Ectodermal cell (in vitro differentiated cells): ENCODE results near the gene BTK.

Experiments used
- H3K27ac ChIP-seq: 2 replicates; pipeline ENCODE4 v1.7.0; 2013; ENCODE audit warnings: mild to moderate bottlenecking, low read depth, low read length; ENCODE audit not compliant: insufficient read depth, poor library complexity, severe bottlenecking
- H3K27me3 ChIP-seq: 2 replicates; pipeline ENCODE4 v1.7.0; 2013; ENCODE audit warnings: mild to moderate bottlenecking, low read length; ENCODE audit not compliant: insufficient read depth, control insufficient read depth, poor library complexity, severe bottlenecking
- H3K36me3 ChIP-seq: one replicate; pipeline ENCODE4 v1.7.0; 2013; ENCODE audit warnings: low read length; ENCODE audit not compliant: control insufficient read depth, insufficient read depth
- H3K4me1 ChIP-seq: one replicate; pipeline ENCODE4 v1.7.0; 2013; ENCODE audit warnings: low read length; ENCODE audit not compliant: control insufficient read depth, insufficient read depth
- H3K4me3 ChIP-seq: 2 replicates; pipeline ENCODE4 v1.7.0; 2013; ENCODE audit warnings: low read depth, low read length, control low read depth; ENCODE audit not compliant: insufficient read depth
- H3K9me3 ChIP-seq: 2 replicates; pipeline ENCODE4 v1.7.0; 2013; ENCODE audit warnings: mild to moderate bottlenecking, low read length, moderate library complexity; ENCODE audit not compliant: control insufficient read depth
- WGBS, 2 experiments: methylation state at CpG; one replicate each; pipeline ENCODE4 v1.1.7; 2013; ENCODE audit warnings: missing lambda C conversion rate in 2 of 2; 5-methylcytosine and 5-hydroxymethylcytosine counted together

The BTK gene

DNA sequence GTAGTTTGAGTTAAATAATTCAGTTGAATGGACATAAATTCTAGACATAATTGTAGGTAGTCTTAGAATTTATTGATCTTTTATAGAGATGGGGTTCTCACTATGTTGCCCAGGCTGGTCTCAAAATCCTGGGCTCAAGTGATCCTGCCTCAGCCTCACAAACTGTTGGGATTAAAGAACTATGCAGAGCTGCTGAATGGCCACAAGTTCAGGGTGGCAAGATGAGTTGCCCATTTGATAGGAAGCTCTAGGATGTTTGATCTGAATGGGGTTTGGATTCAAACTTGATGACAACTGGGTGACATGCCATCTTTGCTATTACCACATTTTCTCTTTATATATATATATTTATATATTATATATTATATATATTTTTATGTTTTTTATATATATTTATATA lies 8.4 kb upstream of the BTK start:
- Histone ChIP-seq H3K4me1 (no peaks in the 10 kb centered on the region), H3K4me3 (no peak overlapping the region), H3K27me3 (no peaks in the 10 kb centered on the region), H3K36me3 (no peaks in the 10 kb centered on the region), H3K27ac (no peak overlapping the region), H3K9me3 (no peaks in the 10 kb centered on the region)

DNA sequence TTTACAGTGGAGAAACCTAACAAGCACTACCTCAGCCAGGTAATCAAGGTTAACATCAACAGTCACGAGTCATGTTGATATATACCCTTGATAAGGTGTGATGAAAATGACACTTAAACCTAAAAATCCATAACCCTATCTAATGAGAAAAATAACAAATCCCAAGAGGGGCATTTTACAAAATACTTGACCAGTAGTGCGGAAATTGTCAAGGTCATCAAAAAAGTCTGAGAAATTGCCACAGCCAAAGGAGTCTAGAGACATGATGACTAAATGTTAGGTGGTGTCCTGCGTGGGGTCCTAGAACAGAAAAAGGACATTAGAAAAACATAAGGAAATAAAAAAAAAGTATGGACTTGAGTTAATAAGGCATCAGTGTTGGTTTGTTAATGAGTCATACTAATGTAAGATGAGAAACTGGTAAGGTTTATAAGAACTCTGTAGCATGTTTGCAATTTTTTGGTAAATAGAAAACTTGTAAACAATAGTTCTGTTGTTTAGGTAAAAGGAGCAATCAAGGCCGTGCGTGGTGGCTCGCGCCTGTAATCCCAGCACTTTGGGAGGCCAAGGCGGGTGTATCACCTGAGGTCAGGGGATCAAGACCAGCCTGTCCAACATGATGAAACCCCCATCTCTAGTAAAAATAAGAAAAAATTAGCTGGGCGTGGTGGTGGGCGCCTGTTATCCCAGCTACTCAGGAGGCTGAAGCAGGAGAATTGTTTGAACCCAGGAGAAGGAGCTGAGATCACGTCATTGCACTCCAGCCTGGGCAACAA lies 7.7 kb upstream of the BTK start:
- no peaks in the 10 kb centered on the region for H3K9me3 ChIP-seq
- H3K4me3 ChIP-seq, result no peak overlapping the region
- no peaks in the 10 kb centered on the region for H3K27me3 ChIP-seq
- no peaks in the 10 kb centered on the region for H3K4me1 ChIP-seq
- H3K36me3 ChIP-seq, result no peaks in the 10 kb centered on the region
- 96 to 97% methylated on average over 10 of the region's 11 CpGs for whole genome bisulfite sequencing, 2 experiments
- no peak overlapping the region for H3K27ac ChIP-seq

DNA sequence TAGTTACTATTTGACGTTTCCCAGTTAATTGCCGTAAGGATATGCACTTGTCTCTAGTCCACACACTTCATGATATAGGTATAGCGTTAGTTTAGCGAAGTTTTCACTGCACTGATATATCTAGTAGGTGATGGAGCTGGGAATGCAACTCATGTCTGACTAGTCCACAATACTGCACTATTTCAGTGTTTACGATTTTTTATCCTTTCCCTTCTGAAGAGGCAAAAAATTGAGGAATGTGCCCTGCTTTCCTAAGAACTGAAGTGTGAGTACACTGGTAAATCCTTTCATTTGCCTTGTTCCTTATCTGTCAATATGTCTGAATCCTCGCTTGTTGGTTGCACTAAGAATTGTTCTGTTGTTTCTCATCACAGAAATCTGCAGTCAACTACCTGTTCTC lies 5.8 kb upstream of the BTK start:
- peak overlapping the region; percentile 68 for H3K4me3 ChIP-seq
- H3K9me3 ChIP-seq, result no peaks in the 10 kb centered on the region
- no peaks in the 10 kb centered on the region for H3K27me3 ChIP-seq
- no peaks in the 10 kb centered on the region for H3K36me3 ChIP-seq
- 54 to 56% methylated on average over 4 to 6 of the region's 6 CpGs for WGBS, 2 experiments
- no peaks in the 10 kb centered on the region for H3K4me1 ChIP-seq
- H3K27ac ChIP-seq, result no peak overlapping the region

DNA sequence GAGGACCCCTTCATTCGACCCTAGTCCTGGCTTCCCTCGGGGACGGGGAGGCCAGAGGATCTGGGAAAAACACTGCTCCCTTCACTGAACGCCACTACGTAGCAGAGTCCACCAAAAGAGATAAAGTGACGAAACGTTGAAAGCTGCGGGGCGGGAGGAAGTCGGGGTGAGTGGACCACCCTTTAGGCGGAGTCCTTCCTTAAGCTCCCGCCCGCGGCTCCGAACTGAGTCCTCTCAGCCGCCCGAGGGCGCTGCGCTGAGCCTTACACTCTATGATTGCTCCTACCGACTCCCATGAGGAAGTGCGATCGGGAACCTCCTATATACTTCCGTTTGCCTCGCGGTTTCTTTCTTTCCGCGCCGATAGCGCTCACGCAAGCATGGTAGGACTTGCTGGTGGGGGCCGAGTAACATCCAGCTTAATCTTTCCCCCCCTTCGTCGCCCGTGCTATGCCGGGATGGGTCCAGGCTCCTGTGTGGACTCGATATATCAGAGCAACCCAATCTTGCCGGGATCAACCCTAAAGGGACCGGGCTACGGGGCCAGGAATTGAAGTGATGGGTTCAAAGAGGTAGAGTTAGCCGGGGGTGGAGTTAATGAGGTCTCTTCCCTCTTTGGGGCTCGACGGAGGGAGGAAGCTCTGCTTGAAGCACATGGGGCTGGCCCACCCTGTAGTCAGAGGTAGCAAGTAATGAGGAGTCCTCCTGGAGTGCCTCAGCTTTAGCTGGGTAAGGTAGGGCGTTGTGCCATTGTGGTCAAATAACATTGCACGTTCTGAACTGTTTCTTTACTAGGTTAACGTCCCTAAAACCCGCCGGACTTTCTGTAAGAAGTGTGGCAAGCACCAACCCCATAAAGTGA lies 4.9 kb upstream of the BTK start, which contains the start of gene RPL36A:
Gene RPL36A, plus strand, starts transcription at position 348 of the 862 bp plus-strand sequence. Its CDS starts 33 bp downstream, at position 381.
- 0 to 1% methylated on average over 47 of the region's 47 CpGs for WGBS, 2 experiments
- peak within 1 kb of the TSS; percentile 77 for H3K27ac ChIP-seq
- H3K36me3 ChIP-seq, result no peaks in the 10 kb centered on the region
- H3K4me3 ChIP-seq, result peak within 1 kb of the TSS; percentile 68
- H3K9me3 ChIP-seq, result no peaks in the 10 kb centered on the region
- no peaks in the 10 kb centered on the region for H3K27me3 ChIP-seq
- no peaks in the 10 kb centered on the region for H3K4me1 ChIP-seq

DNA sequence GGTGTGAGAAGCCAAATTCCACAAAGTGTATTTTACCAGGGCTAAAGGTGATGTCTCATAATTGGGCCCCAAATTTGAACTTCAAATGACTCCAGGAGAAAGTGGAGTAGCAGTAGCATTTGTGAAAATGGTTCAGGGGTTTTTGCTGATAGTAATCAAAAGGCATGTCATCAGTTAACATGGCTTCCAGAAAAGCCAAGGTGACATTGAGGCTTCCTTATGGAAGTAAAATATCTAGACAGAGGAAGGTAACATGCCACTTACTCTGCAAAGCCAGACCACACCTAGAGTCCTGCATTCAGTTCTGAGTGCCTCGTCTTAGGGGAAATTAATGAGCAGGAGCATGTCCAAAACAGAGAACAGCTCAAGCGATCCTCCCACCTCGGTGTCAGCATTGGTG lies 2.6 kb upstream of the BTK start:
- Histone ChIP-seq H3K9me3 (no peaks in the 10 kb centered on the region), H3K4me1 (no peaks in the 10 kb centered on the region), H3K27me3 (no peaks in the 10 kb centered on the region), H3K36me3 (no peaks in the 10 kb centered on the region), H3K27ac (no peak overlapping the region), H3K4me3 (no peak overlapping the region)
- 88 to 89% methylated on average over 1 to 3 of the region's 3 CpGs for WGBS, 2 experiments

DNA sequence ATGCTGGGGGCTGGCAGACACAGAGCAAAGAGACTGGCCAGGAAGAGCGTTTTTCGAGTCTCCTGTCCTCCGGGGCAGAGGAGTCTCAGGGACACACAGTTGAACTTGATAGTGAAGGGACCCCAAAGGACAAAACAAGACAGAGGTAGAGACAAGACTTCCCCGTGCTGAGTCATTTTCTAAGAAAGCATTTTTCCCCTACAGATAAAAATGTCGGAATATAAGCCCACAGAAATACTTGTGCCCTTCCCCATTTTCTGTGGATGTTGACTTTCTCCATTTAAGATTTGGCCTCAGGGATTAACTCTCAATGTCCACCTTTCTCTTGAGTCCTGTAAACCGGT lies 523 bp upstream of the BTK start:
- Histone ChIP-seq H3K36me3 (no peaks in the 10 kb centered on the region), H3K4me1 (no peaks in the 10 kb centered on the region), H3K4me3 (no peak overlapping the region), H3K27me3 (no peaks in the 10 kb centered on the region), H3K9me3 (no peaks in the 10 kb centered on the region), H3K27ac (no peak overlapping the region)
- WGBS, 2 experiments, result 91% methylated on average over 6 of the region's 6 CpGs

DNA sequence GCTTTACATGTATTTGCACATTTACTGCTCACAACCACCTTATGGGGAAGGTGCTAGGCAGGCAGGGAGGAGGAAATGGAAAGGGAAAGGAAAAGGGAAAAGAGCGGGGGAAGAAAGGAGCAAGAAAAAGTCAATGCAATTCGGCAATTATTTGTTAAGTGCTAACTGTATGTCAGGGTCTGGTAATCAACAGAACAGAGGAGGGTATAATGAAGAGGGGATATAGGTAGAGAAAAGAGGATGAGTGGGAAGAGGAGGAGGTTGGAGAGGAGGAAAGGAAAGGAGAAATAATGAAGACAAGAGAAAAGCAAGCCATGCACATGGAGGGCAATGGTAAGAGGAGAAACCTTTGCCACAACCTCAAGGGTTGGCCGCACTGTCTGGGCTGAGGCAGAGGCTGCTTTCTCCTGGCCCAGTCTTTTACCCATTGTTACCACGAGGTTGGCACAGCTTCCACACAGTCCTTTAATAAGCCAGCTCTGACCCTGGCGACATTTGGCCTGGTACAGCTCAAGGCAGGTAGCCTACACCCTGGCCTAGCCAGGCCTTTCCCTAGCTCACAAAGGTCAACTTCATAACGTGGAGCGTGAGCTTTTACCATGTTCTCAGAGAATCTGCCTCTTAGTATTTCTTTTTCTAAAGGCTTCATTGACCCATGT lies 836 bp downstream of the BTK start:
- Histone ChIP-seq H3K4me3 (no peak overlapping the region), H3K9me3 (no peaks in the 10 kb centered on the region), H3K4me1 (no peaks in the 10 kb centered on the region), H3K27ac (no peak overlapping the region), H3K27me3 (no peaks in the 10 kb centered on the region), H3K36me3 (no peaks in the 10 kb centered on the region)
- WGBS, 2 experiments, result 89 to 94% methylated on average over 7 of the region's 7 CpGs

DNA sequence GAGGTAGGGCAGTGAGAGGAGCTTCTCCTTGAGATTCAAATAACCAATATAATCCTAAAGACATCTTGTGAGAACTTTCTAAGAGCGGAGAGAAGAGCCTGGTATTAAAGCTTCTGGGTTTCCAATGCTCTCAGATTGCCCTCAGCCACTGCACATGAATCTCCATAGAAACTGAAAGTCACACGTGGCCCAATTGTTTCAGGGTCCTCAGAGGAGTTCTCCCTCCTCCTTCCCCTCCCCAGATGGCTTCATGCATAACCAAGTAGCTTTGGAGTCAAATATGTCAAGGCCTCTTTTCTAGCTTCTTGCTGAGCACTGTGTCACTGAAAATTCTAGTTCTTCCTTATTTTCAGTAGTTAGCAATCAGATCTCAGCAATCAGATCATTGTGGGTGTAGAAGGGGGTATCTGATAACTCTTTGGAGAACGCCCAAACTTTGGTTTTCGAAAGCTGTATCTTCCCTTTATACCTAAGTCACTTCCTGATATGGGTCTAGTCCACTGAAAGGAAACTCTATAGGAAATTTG lies 2.2 kb downstream of the BTK start:
- 53 to 58% methylated on average over 2 of the region's 4 CpGs for WGBS, 2 experiments
- Histone ChIP-seq H3K4me1 (no peaks in the 10 kb centered on the region), H3K27ac (no peak overlapping the region), H3K27me3 (no peaks in the 10 kb centered on the region), H3K9me3 (no peaks in the 10 kb centered on the region), H3K36me3 (no peaks in the 10 kb centered on the region), H3K4me3 (no peak overlapping the region)

DNA sequence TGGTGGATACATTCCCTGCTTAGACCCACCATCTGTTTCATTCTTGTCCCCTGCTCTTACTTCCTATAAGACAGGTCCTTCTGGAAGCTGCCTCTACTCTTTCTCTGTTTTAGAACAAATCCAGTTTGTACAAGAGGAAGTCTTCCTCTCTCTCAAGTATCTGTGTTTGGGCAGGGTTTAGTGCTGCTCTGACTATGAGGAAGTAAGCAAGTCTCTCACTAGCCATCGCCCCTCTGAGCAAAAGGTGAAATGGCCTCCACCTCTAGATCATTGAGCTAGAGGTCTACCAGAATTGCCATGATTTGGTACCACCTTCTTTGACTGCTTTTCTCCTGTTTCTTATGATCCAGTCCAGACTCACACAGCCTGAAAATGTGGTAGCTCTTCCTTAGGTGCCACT lies 8.4 kb downstream of the BTK start:
- Histone ChIP-seq H3K27me3 (no peaks in the 10 kb centered on the region), H3K36me3 (no peaks in the 10 kb centered on the region), H3K27ac (no peak overlapping the region), H3K4me1 (no peaks in the 10 kb centered on the region), H3K4me3 (no peak overlapping the region), H3K9me3 (no peaks in the 10 kb centered on the region)
- 87 to 93% methylated on average over 1 of the region's 1 CpG for WGBS, 2 experiments
